Calu3 (cell line): Measurements from ENCODE around the gene SQSTM1. TPM values are rescaled to one million over a fixed set of nuclear protein-coding genes. Genes with fewer than 3 reads are reported as not detected.

Experiments used
- BruUV-seq: library from RNA; stranded (reverse); fragments of 400-500 nt; replicated peaks from 2 replicates; lab custom pipeline; 2021; lab: Mats Ljungman, UMichigan
- CTCF ChIA-PET: fragments of 300-600 bp; sonication (Branson Sonifier 250); formaldehyde crosslinking; loops from one replicate; lab custom pipeline; 2022; ENCODE audit warnings: antibody characterized with exemption; lab: Charles Lee
- DNase-seq: peaks from one replicate; pipeline ENCODE4 v3.0.0; 2022
- H3K27ac Mint-ChIP-seq: one replicate; pipeline ENCODE4 v1.8.0; 2022; ENCODE audit warnings: mixed read lengths; ENCODE audit not compliant: unreplicated experiment
- H3K27me3 Mint-ChIP-seq: one replicate; pipeline ENCODE4 v1.8.0; 2022; ENCODE audit warnings: mixed read lengths; ENCODE audit not compliant: unreplicated experiment
- H3K36me3 Mint-ChIP-seq: one replicate; pipeline ENCODE4 v1.8.0; 2022; ENCODE audit warnings: mild to moderate bottlenecking, moderate library complexity, mixed read lengths; ENCODE audit not compliant: insufficient read depth, unreplicated experiment
- H3K4me1 Mint-ChIP-seq: one replicate; pipeline ENCODE4 v1.8.0; 2022; ENCODE audit warnings: mild to moderate bottlenecking, low read depth, mixed read lengths; ENCODE audit not compliant: unreplicated experiment
- H3K4me3 Mint-ChIP-seq: one replicate; pipeline ENCODE4 v1.8.0; 2022; ENCODE audit warnings: mild to moderate bottlenecking, low read depth, moderate library complexity, mixed read lengths; ENCODE audit not compliant: unreplicated experiment
- H3K9me3 Mint-ChIP-seq: one replicate; pipeline ENCODE4 v1.8.0; 2022; ENCODE audit warnings: low read depth, mixed read lengths; ENCODE audit not compliant: unreplicated experiment
- intact Hi-C: fragments of 100-400 bp; cut with micrococcal nuclease; formaldehyde crosslinking; loops from one replicate; pipeline ENCODE4 v1.10.0; 2022; ENCODE audit not compliant: unreplicated experiment
- total RNA-seq: library from RNA; stranded (reverse); gene quantifications from 2 replicates; pipeline ENCODE4 v1.2.3, GENCODE V29; 2022
- TF ChIP-seq, protein P1 (sequence below): fragments of 200-600 bp; IDR thresholded peaks from one replicate; pipeline ENCODE4 v1.8.0; 2022; ENCODE audit warnings: antibody characterized with exemption; ENCODE audit not compliant: unreplicated experiment

Gene SQSTM1
- total RNA-seq, 1 experiment from 2014 or later, result 1,023 TPM

DNA sequence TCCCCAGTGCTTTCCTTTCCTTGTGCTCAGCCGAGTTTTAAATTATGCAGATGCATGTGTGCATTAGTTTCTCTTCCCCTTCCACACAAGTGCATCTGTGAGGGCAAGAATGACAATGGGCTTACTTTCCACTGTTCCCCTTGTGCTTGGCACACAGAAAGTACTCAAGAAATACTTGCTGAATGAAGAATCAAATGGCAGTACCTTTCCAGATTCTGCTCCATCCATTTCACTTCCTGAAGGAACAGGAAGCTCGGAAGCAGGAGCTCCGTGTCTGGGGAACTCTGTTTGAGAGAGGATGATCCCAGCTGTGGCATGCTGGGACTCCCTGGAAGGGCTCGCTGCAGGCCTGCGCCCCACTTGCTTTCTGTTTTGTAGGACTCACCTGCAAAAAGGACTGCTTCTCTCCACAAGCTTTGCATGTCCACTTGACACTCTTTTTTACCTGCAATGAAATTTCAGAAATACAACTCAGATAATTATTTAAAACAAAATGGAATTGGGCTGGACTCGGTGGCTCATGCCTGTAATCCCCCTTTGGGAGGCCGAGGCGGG, 32.4 kb downstream of the SQSTM1 start:
- Mint-ChIP-seq H3K4me3 (no peak overlapping the region), H3K9me3 (no peaks in the 10 kb centered on the region), H3K27ac (no peak overlapping the region), H3K27me3 (no peaks in the 10 kb centered on the region), H3K4me1 (no peaks in the 10 kb centered on the region), H3K36me3 (peaks cover 31% of the 10 kb centered on the region)
- BruUV-seq, result no TSS peak
- intact Hi-C loops, result no loop called here
- TF ChIP-seq, protein P1, sequence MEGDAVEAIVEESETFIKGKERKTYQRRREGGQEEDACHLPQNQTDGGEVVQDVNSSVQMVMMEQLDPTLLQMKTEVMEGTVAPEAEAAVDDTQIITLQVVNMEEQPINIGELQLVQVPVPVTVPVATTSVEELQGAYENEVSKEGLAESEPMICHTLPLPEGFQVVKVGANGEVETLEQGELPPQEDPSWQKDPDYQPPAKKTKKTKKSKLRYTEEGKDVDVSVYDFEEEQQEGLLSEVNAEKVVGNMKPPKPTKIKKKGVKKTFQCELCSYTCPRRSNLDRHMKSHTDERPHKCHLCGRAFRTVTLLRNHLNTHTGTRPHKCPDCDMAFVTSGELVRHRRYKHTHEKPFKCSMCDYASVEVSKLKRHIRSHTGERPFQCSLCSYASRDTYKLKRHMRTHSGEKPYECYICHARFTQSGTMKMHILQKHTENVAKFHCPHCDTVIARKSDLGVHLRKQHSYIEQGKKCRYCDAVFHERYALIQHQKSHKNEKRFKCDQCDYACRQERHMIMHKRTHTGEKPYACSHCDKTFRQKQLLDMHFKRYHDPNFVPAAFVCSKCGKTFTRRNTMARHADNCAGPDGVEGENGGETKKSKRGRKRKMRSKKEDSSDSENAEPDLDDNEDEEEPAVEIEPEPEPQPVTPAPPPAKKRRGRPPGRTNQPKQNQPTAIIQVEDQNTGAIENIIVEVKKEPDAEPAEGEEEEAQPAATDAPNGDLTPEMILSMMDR, result no peak
- no peak for DNase-seq
- CTCF ChIA-PET, result interaction anchor here (0.7 kb wide), 1 partner anchor 34 kb away, joined by 3 read pairs; no protein-coding TSS in a partner anchor

DNA sequence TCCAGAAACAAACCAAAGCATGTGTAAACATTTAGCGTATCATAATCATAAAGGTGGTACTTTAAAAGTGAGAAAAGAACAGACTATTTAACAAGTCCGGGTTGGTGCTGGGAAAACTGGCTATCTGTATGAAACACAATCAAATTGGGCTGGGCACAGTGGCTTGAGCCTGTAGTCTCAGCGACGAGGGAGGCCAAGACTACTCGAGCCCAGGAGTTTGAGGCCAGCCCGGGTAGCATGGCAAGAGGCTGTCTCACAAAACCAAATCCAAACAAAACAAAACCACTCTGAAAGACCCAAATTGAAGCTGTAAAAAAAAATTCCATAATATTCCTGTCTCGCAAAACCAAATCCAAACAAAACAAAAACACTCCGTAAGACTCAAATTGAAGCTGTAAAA, 33.7 kb downstream of the SQSTM1 start:
- CTCF ChIA-PET, result no interaction called here
- no peak for DNase-seq
- no TSS peak for BruUV-seq
- Mint-ChIP-seq H3K36me3 (peaks cover 44% of the 10 kb centered on the region), H3K4me3 (no peak overlapping the region), H3K4me1 (no peaks in the 10 kb centered on the region), H3K27ac (no peak overlapping the region), H3K27me3 (no peaks in the 10 kb centered on the region), H3K9me3 (no peaks in the 10 kb centered on the region)
- TF ChIP-seq, protein P1, result no peak
- intact Hi-C loops, result no loop called here

DNA sequence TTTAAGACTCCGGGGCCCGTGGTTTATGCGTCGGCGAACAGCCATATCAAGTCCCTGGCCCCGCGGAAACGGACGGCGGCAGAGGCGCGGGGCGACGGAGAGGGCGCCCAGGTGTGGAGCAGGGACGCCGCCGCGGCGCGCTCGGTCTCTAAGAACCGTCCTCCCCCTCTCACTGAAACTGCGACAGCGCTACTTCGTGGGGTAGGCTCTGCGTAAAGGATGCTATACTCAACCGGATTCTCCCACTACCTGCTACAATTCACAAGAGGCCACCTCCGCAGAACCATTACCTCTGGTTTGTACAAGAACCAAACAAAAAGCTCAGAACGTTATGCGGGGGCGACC, 37.5 kb downstream of the SQSTM1 start:
- no TSS peak for BruUV-seq
- CTCF ChIA-PET, result no interaction called here
- DNase-seq, result peak; percentile 59

GRCh38 chr5:179858586-179859427, 38.1 kb downstream of the SQSTM1 start, which contains the start of gene MRNIP:
MRNIP (minus strand) TSS chr5:179858817; CDS start chr5:179858796, 21 bp downstream.
- Mint-ChIP-seq H3K36me3 (peaks cover 54% of the 10 kb centered on the region), H3K4me1 (no peaks in the 10 kb centered on the region), H3K27ac (peak within 1 kb of the TSS; percentile 86), H3K4me3 (peak within 1 kb of the TSS; percentile 99), H3K27me3 (no peaks in the 10 kb centered on the region), H3K9me3 (peaks cover 3% of the 10 kb centered on the region)
- intact Hi-C loops, result loop anchor here (1.0 kb wide), 1 partner anchor 96 kb away; no protein-coding TSS in a partner anchor
- peak; percentile 98 for DNase-seq
- CTCF ChIA-PET, result no interaction called here
- TF ChIP-seq, protein P1, result no peak
- BruUV-seq, result TSS peak; percentile 68

More for the DNA sequence above, 37.5 kb downstream of the SQSTM1 start:
- intact Hi-C loops, result loop anchor here (1.0 kb wide), 1 partner anchor 95 kb away; no protein-coding TSS in a partner anchor
- Mint-ChIP-seq H3K27ac (peak overlapping the region; percentile 86), H3K36me3 (peaks cover 49% of the 10 kb centered on the region), H3K27me3 (no peaks in the 10 kb centered on the region), H3K4me1 (no peaks in the 10 kb centered on the region), H3K9me3 (peaks cover 3% of the 10 kb centered on the region), H3K4me3 (peak overlapping the region; percentile 99)
- TF ChIP-seq, protein P1, result no peak
